Measurements from ENCODE around the gene DTNB. TPM values are rescaled to one million over a fixed set of nuclear protein-coding genes. Genes with fewer than 3 reads are reported as not detected.

Gene DTNB
- polyA plus RNA-seq, 1 of the 3 experiments (the other 2 are of a cell fraction): 15.3 TPM

DNA sequence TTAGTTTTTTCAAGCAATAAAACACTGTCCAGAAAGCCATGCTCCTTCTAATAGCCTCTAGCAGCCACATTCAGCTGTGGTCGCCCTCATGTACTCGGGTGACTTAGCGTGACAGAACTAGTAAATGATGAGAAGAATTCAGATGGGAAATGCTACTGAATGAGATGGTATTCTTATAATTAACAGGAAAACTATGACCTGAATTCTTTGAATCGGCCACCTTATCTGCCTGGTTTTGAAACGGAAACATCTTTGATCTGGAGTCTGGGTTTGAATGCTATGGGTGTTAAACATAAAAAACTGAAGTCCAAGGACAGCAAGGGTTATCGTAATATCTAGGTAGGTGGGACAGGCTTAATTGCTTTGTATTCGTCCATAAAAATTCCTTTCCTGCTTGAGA is 192.8 kb downstream of the DTNB start (continued):
- TF ChIP-seq, protein P1, sequence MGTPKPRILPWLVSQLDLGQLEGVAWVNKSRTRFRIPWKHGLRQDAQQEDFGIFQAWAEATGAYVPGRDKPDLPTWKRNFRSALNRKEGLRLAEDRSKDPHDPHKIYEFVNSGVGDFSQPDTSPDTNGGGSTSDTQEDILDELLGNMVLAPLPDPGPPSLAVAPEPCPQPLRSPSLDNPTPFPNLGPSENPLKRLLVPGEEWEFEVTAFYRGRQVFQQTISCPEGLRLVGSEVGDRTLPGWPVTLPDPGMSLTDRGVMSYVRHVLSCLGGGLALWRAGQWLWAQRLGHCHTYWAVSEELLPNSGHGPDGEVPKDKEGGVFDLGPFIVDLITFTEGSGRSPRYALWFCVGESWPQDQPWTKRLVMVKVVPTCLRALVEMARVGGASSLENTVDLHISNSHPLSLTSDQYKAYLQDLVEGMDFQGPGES (IDR thresholded peaks at IDR 0.05; ENCODE audit: low read depth, low read length): no peak

DNA sequence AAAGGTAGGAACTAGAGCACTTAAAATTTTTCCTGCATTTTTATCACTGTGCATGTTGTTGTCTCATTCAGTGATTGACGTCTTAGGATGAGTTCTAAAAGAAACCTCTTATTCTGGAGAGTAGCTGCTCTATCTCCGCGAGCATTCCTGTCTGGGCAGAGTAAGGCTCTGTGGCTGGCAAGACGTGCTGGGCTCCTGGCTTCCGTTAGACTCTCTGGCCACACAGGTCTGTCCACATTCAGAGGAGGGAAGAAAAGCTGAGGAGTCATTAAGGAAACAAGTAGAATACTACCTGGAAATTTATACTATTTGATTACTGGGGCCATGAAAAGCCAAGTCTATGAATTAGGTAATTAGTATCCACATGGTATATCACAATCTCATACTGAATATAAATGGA is 193.6 kb downstream of the DTNB start:
- Histone ChIP-seq H4K20me1 (ENCODE audit: insufficient read depth) (no peaks in the 10 kb centered on the region), H3K9ac (no peak overlapping the region), H3K4me3 (ENCODE audit: low read depth in 2 of 2, low read length in 1 of 2) (no peak overlapping the region), H3F3A (replicated peaks; ENCODE audit: insufficient read depth) (no peaks in the 10 kb centered on the region), H3K9me2 (no peaks in the 10 kb centered on the region), H2AFZ (ENCODE audit: low read depth) (no peak overlapping the region), H3K9me3 (no peaks in the 10 kb centered on the region), H3K36me3 (replicated peaks in 1 of 2; ENCODE audit: control insufficient read depth in 1 of 2, insufficient read depth in 2 of 2, low read length in 1 of 2) (peaks cover 0 to 6% of the 10 kb centered on the region in 2 experiments), H3K27ac (ENCODE audit: low read depth in 2 of 2, low read length in 1 of 2) (no peak overlapping the region), H3K4me1 (ENCODE audit: control insufficient read depth in 1 of 2, insufficient read depth in 2 of 2, low read depth in 1 of 2, low read length in 1 of 2) (peaks cover 0 to 8% of the 10 kb centered on the region in 2 experiments; a peak in 3 of 4 replicates), H3K27me3 (ENCODE audit: insufficient read depth) (no peaks in the 10 kb centered on the region), H3K79me2 (ENCODE audit: insufficient read depth) (no peaks in the 10 kb centered on the region), H3K4me2 (no peak overlapping the region)
- CTCF ChIA-PET: no interaction called here
- no peak for DNase-seq
- TF ChIP-seq GABPA (IDR thresholded peaks at IDR 0.05; ENCODE audit: low read depth): no peak
- TF ChIP-seq TAF1 (IDR thresholded peaks at IDR 0.05; ENCODE audit: borderline replicate concordance, low read depth, low read length): no peak
- TF ChIP-seq, protein P2, sequence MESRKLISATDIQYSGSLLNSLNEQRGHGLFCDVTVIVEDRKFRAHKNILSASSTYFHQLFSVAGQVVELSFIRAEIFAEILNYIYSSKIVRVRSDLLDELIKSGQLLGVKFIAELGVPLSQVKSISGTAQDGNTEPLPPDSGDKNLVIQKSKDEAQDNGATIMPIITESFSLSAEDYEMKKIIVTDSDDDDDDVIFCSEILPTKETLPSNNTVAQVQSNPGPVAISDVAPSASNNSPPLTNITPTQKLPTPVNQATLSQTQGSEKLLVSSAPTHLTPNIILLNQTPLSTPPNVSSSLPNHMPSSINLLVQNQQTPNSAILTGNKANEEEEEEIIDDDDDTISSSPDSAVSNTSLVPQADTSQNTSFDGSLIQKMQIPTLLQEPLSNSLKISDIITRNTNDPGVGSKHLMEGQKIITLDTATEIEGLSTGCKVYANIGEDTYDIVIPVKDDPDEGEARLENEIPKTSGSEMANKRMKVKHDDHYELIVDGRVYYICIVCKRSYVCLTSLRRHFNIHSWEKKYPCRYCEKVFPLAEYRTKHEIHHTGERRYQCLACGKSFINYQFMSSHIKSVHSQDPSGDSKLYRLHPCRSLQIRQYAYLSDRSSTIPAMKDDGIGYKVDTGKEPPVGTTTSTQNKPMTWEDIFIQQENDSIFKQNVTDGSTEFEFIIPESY (IDR thresholded peaks at IDR 0.05; ENCODE audit: borderline replicate concordance, low read depth): no peak
- TF ChIP-seq, protein P3, sequence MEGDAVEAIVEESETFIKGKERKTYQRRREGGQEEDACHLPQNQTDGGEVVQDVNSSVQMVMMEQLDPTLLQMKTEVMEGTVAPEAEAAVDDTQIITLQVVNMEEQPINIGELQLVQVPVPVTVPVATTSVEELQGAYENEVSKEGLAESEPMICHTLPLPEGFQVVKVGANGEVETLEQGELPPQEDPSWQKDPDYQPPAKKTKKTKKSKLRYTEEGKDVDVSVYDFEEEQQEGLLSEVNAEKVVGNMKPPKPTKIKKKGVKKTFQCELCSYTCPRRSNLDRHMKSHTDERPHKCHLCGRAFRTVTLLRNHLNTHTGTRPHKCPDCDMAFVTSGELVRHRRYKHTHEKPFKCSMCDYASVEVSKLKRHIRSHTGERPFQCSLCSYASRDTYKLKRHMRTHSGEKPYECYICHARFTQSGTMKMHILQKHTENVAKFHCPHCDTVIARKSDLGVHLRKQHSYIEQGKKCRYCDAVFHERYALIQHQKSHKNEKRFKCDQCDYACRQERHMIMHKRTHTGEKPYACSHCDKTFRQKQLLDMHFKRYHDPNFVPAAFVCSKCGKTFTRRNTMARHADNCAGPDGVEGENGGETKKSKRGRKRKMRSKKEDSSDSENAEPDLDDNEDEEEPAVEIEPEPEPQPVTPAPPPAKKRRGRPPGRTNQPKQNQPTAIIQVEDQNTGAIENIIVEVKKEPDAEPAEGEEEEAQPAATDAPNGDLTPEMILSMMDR (IDR thresholded peaks at IDR 0.05): no peak
- no peak for TF ChIP-seq FOXJ3 (CRISPR knock-in tag; IDR thresholded peaks at IDR 0.05)
- TF ChIP-seq TEAD4 (IDR thresholded peaks at IDR 0.05; ENCODE audit: borderline replicate concordance, insufficient read depth): no peak
- no peak for TF ChIP-seq POLR2AphosphoS5 (IDR thresholded peaks at IDR 0.05; ENCODE audit: low read depth, low read length)
- TF ChIP-seq RFX5 (IDR thresholded peaks at IDR 0.05; ENCODE audit: low read length): no peak
- TF ChIP-seq RCOR1 (IDR thresholded peaks at IDR 0.05; ENCODE audit: low read length): no peak
- no peak for TF ChIP-seq NRF1 (IDR thresholded peaks at IDR 0.05; ENCODE audit: low read depth, low read length)
- WGBS (ENCODE audit: low lambda C conversion rate): 95% methylated on average over 5 of the region's 5 CpGs
- POLR2A ChIA-PET: no interaction called here

Data from SK-N-SH (cell line).